Measurements from ENCODE around the gene CTSO. TPM values are rescaled to one million over a fixed set of nuclear protein-coding genes. Genes with fewer than 3 reads are reported as not detected.

The CTSO gene
- total RNA-seq, 1 experiment from 2014 or later: 0.57 TPM

- ChIA-PET CTCF (no interaction called here), POLR2A (no interaction called here), RAD21 (ENCODE audit: low non-redundant PET in 1 of 2, low total read pairs in 2 of 2, uncharacterized antibody in 2 of 2, unreplicated experiment in 2 of 2) (no interaction called here)
- Histone ChIP-seq H3K27ac (ENCODE audit: low read depth, low read length) (no peak overlapping the region), H2AFZ (ENCODE audit: low read depth, low read length, poor library complexity, severe bottlenecking) (no peak overlapping the region), H3K36me3 (ENCODE audit: control insufficient read depth in 1 of 2, insufficient read depth in 2 of 2, low read length in 2 of 2) (no peaks in the 10 kb centered on the region), H3K27me3 (ENCODE audit: insufficient read depth, low read length) (no peaks in the 10 kb centered on the region), H3K9me3 (ENCODE audit: control insufficient read depth in 1 of 2, insufficient read depth in 1 of 2, low read depth in 1 of 2, low read length in 2 of 2) (no peaks in the 10 kb centered on the region), H3K79me2 (ENCODE audit: insufficient read depth, low read length) (no peaks in the 10 kb centered on the region), H4K20me1 (ENCODE audit: insufficient read depth) (no peaks in the 10 kb centered on the region), H3K9ac (ENCODE audit: low read length) (no peak overlapping the region), H3K4me3 (replicated peaks in 1 of 2; ENCODE audit: low read depth in 1 of 2, low read length in 2 of 2) (no peak overlapping the region), H3K4me1 (ENCODE audit: control insufficient read depth in 1 of 2, insufficient read depth in 2 of 2, low read length in 2 of 2) (no peaks in the 10 kb centered on the region), H3K4me2 (ENCODE audit: low read length) (no peak overlapping the region), H3K9me2 (ENCODE audit: insufficient read depth) (no peaks in the 10 kb centered on the region)
- no peak for TF ChIP-seq POLR2AphosphoS5 (IDR thresholded peaks at IDR 0.05; ENCODE audit: low read depth, low read length)
- TF ChIP-seq POLR2A (IDR thresholded peaks at IDR 0.05; ENCODE audit: borderline replicate concordance, extremely low read depth, insufficient read depth, insufficient read length): no peak
- no peak for TF ChIP-seq SP1 (IDR thresholded peaks at IDR 0.05; ENCODE audit: low read depth)
- TF ChIP-seq ZNF274 (IDR thresholded peaks at IDR 0.05; ENCODE audit: low read depth, low read length): no peak
- no peak for TF ChIP-seq ZFX (IDR thresholded peaks at IDR 0.05)
- TF ChIP-seq EGR1 (IDR thresholded peaks at IDR 0.05; ENCODE audit: low read depth): no peak
- TF ChIP-seq ZBTB33 (IDR thresholded peaks at IDR 0.05; ENCODE audit: extremely low read depth, insufficient replicate concordance, low read length): no peak
- no peak for TF ChIP-seq ELF1 (IDR thresholded peaks at IDR 0.05; ENCODE audit: borderline replicate concordance, low read depth)
- TF ChIP-seq CBX3 (IDR thresholded peaks at IDR 0.05; ENCODE audit: low read depth): no peak
- no peak for TF ChIP-seq CEBPB (IDR thresholded peaks at IDR 0.05; ENCODE audit: low read depth)
- TF ChIP-seq CTCF (IDR thresholded peaks at IDR 0.05 in 2 of 3, conservative IDR thresholded peaks at IDR 0.05 in 1 of 3; ENCODE audit: borderline replicate concordance in 1 of 3, insufficient read depth in 1 of 3, low read depth in 2 of 3, low read length in 2 of 3): no peak
- TF ChIP-seq JUND (IDR thresholded peaks at IDR 0.05): no peak
- TF ChIP-seq RAD21 (IDR thresholded peaks at IDR 0.05; ENCODE audit: low read depth): no peak
- no peak for TF ChIP-seq YY1 (IDR thresholded peaks at IDR 0.05; ENCODE audit: extremely low read depth, insufficient replicate concordance, low read depth, low read length)
- no peak for TF ChIP-seq FOSL1 (IDR thresholded peaks at IDR 0.05; ENCODE audit: low read depth)
- no peak for TF ChIP-seq TCF7L2 (IDR thresholded peaks at IDR 0.05; ENCODE audit: borderline replicate concordance, extremely low read depth, insufficient read depth, insufficient read length)
- no peak for TF ChIP-seq EZH2 (IDR thresholded peaks at IDR 0.05)
- TF ChIP-seq ATF3 (IDR thresholded peaks at IDR 0.05): no peak
- no peak for TF ChIP-seq MAX (IDR thresholded peaks at IDR 0.05)
- no peak for TF ChIP-seq REST (IDR thresholded peaks at IDR 0.05; ENCODE audit: low read depth)
- no peak for ATAC-seq
- DNase-seq (ENCODE audit: low read depth, low spot score): no peak
- intact Hi-C loops (cut with micrococcal nuclease): no loop called here
- no TSS peak for BruUV-seq (replicated peaks)
Observed at GRCh38 chr4:155984106-155984797, 30.6 kb upstream of the CTSO start.

Measured in HCT116 (cell line).